Calu3 (cell line): Measurements from ENCODE around the gene ZNF609. TPM values are rescaled to one million over a fixed set of nuclear protein-coding genes. Genes with fewer than 3 reads are reported as not detected.

ENCODE experiments used
- BruUV-seq: library from RNA; stranded (reverse); fragments of 400-500 nt; replicated peaks from 2 replicates; lab custom pipeline; 2021; lab: Mats Ljungman, UMichigan
- CTCF ChIA-PET: fragments of 300-600 bp; sonication (Branson Sonifier 250); formaldehyde crosslinking; loops from one replicate; lab custom pipeline; 2022; ENCODE audit warnings: antibody characterized with exemption; lab: Charles Lee
- DNase-seq: peaks from one replicate; pipeline ENCODE4 v3.0.0; 2022
- H3K27ac Mint-ChIP-seq: one replicate; pipeline ENCODE4 v1.8.0; 2022; ENCODE audit warnings: mixed read lengths; ENCODE audit not compliant: unreplicated experiment
- H3K27me3 Mint-ChIP-seq: one replicate; pipeline ENCODE4 v1.8.0; 2022; ENCODE audit warnings: mixed read lengths; ENCODE audit not compliant: unreplicated experiment
- H3K36me3 Mint-ChIP-seq: one replicate; pipeline ENCODE4 v1.8.0; 2022; ENCODE audit warnings: mild to moderate bottlenecking, moderate library complexity, mixed read lengths; ENCODE audit not compliant: insufficient read depth, unreplicated experiment
- H3K4me1 Mint-ChIP-seq: one replicate; pipeline ENCODE4 v1.8.0; 2022; ENCODE audit warnings: mild to moderate bottlenecking, low read depth, mixed read lengths; ENCODE audit not compliant: unreplicated experiment
- H3K4me3 Mint-ChIP-seq: one replicate; pipeline ENCODE4 v1.8.0; 2022; ENCODE audit warnings: mild to moderate bottlenecking, low read depth, moderate library complexity, mixed read lengths; ENCODE audit not compliant: unreplicated experiment
- H3K9me3 Mint-ChIP-seq: one replicate; pipeline ENCODE4 v1.8.0; 2022; ENCODE audit warnings: low read depth, mixed read lengths; ENCODE audit not compliant: unreplicated experiment
- CTCF ChIP-seq: fragments of 200-600 bp; IDR thresholded peaks from one replicate; pipeline ENCODE4 v1.8.0; 2022; ENCODE audit warnings: antibody characterized with exemption; ENCODE audit not compliant: unreplicated experiment
- intact Hi-C: fragments of 100-400 bp; cut with micrococcal nuclease; formaldehyde crosslinking; loops from one replicate; pipeline ENCODE4 v1.10.0; 2022; ENCODE audit not compliant: unreplicated experiment
- total RNA-seq: library from RNA; stranded (reverse); gene quantifications from 2 replicates; pipeline ENCODE4 v1.2.3, GENCODE V29; 2022

The ZNF609 gene
- total RNA-seq, 1 experiment from 2014 or later: 50.6 TPM

- Mint-ChIP-seq H3K4me1 (peaks cover 20% of the 10 kb centered on the region), H3K27ac (no peak overlapping the region)
These were observed 234.4 kb downstream of the ZNF609 start for GRCh38 chr15:64694816-64695215.

GRCh38 chr15:64695561-64695992, 235.2 kb downstream of the ZNF609 start:
- Mint-ChIP-seq H3K4me3 (no peak overlapping the region), H3K9me3 (no peaks in the 10 kb centered on the region), H3K27me3 (no peaks in the 10 kb centered on the region), H3K4me1 (peaks cover 27% of the 10 kb centered on the region), H3K36me3 (peaks cover 30% of the 10 kb centered on the region), H3K27ac (no peak overlapping the region)
- intact Hi-C loops: no loop called here
- no peak for TF ChIP-seq CTCF
- no peak for DNase-seq
- CTCF ChIA-PET: interaction anchor here (0.6 to 1.1 kb wide), 3 partner anchors 25 to 951 kb away, joined by 3 to 6 read pairs (median 3); no protein-coding TSS in a partner anchor
- no TSS peak for BruUV-seq

More at GRCh38 chr15:64694816-64695215, 234.4 kb downstream of the ZNF609 start:
- DNase-seq: no peak
- H3K27me3 Mint-ChIP-seq: no peaks in the 10 kb centered on the region
- intact Hi-C loops: no loop called here
- CTCF ChIA-PET: no interaction called here
- TF ChIP-seq CTCF: no peak
- peaks cover 29% of the 10 kb centered on the region for H3K36me3 Mint-ChIP-seq
- BruUV-seq: no TSS peak
- no peaks in the 10 kb centered on the region for H3K9me3 Mint-ChIP-seq
- H3K4me3 Mint-ChIP-seq: no peak overlapping the region

- intact Hi-C loops: no loop called here
- CTCF ChIA-PET: interaction anchor here (0.7 to 1.1 kb wide), 2 partner anchors 186 to 952 kb away, joined by 3 to 6 read pairs; no protein-coding TSS in a partner anchor
- no peak overlapping the region for H3K27ac Mint-ChIP-seq
- DNase-seq: no peak
- no TSS peak for BruUV-seq
- no peaks in the 10 kb centered on the region for H3K9me3 Mint-ChIP-seq
- no peak for TF ChIP-seq CTCF
- H3K36me3 Mint-ChIP-seq: peaks cover 34% of the 10 kb centered on the region
- H3K27me3 Mint-ChIP-seq: no peaks in the 10 kb centered on the region
- H3K4me1 Mint-ChIP-seq: peaks cover 36% of the 10 kb centered on the region
- no peak overlapping the region for H3K4me3 Mint-ChIP-seq
These were observed 236.1 kb downstream of the ZNF609 start for GRCh38 chr15:64696481-64696880.

GRCh38 chr15:64697911-64698369, 237.6 kb downstream of the ZNF609 start:
- H3K36me3 Mint-ChIP-seq: peaks cover 41% of the 10 kb centered on the region
- CTCF ChIA-PET: interaction anchor here (0.6 kb wide), 1 partner anchor 1869 kb away, joined by 5 read pairs; no protein-coding TSS in a partner anchor
- no peak overlapping the region for H3K4me3 Mint-ChIP-seq

More at GRCh38 chr15:64697911-64698369, 237.6 kb downstream of the ZNF609 start:
- Mint-ChIP-seq H3K27ac (no peak overlapping the region), H3K9me3 (no peaks in the 10 kb centered on the region), H3K27me3 (no peaks in the 10 kb centered on the region), H3K4me1 (peaks cover 45% of the 10 kb centered on the region)
- intact Hi-C loops: no loop called here
- no TSS peak for BruUV-seq
- no peak for DNase-seq
- TF ChIP-seq CTCF: no peak
